Activated naive CD8-positive, alpha-beta T cell (primary cell): ENCODE results near the gene KCND3.

Experiments
- H3K27ac Mint-ChIP-seq: one replicate; pipeline ENCODE4 v1.8.0; 2021; ENCODE audit warnings: mixed read lengths
- H3K27me3 Mint-ChIP-seq: one replicate; pipeline ENCODE4 v1.8.0; 2021; ENCODE audit warnings: mixed read lengths
- H3K36me3 Mint-ChIP-seq: one replicate; pipeline ENCODE4 v1.8.0; 2021; ENCODE audit warnings: mixed read lengths
- H3K4me1 Mint-ChIP-seq: one replicate; pipeline ENCODE4 v1.8.0; 2021; ENCODE audit warnings: low read depth, mixed read lengths
- H3K4me3 Mint-ChIP-seq: one replicate; pipeline ENCODE4 v1.8.0; 2021; ENCODE audit warnings: mild to moderate bottlenecking, mixed read lengths
- H3K9me3 Mint-ChIP-seq: one replicate; pipeline ENCODE4 v1.8.0; 2021; ENCODE audit warnings: low read depth, mixed read lengths

Gene KCND3

DNA sequence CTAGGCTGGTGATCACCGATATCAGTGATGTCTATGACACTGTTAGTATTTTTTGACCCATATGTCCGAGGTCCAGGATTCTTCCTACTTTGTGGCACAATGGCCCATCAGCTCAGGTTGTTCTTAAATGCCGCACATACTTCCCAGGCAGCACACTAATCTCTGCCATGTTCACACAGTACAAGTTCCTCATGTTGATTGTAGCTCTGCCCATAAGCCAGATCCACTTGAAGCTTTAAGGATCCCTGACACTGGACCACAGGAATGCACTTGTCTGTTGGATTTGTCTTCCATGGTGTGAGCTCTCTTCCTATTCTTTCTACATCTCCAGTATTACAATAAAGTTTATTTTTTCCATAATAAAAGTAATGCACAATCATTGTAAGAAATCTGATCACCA is 164.3 kb downstream of the KCND3 start:
- peaks cover 5% of the 10 kb centered on the region for H3K9me3 Mint-ChIP-seq
- H3K4me3 Mint-ChIP-seq: no peak overlapping the region
- H3K27ac Mint-ChIP-seq: no peak overlapping the region
- H3K27me3 Mint-ChIP-seq: peaks cover 20% of the 10 kb centered on the region
- no peaks in the 10 kb centered on the region for H3K36me3 Mint-ChIP-seq
- no peaks in the 10 kb centered on the region for H3K4me1 Mint-ChIP-seq

DNA sequence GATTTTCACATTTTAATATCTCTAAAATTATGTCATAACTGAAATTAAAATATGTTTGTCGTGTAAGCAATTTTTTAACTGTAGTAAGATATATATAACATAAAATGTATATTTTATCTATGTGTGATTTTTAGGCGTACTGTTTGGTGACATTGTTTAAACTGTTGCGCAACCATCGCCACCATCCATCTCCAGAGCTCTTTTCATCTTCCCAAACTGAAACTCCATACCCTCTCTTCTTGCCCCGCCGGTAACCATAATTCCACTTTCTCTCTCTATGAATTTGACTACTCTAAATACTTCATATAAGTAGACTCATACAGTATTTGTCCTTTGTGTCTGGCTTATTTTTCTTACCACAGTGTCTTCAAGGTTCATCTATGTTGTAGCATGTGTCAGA is 167.3 kb downstream of the KCND3 start:
- Mint-ChIP-seq H3K4me1 (no peaks in the 10 kb centered on the region), H3K4me3 (no peak overlapping the region), H3K27ac (no peak overlapping the region), H3K9me3 (peaks cover 5% of the 10 kb centered on the region), H3K27me3 (peaks cover 12% of the 10 kb centered on the region), H3K36me3 (no peaks in the 10 kb centered on the region)

DNA sequence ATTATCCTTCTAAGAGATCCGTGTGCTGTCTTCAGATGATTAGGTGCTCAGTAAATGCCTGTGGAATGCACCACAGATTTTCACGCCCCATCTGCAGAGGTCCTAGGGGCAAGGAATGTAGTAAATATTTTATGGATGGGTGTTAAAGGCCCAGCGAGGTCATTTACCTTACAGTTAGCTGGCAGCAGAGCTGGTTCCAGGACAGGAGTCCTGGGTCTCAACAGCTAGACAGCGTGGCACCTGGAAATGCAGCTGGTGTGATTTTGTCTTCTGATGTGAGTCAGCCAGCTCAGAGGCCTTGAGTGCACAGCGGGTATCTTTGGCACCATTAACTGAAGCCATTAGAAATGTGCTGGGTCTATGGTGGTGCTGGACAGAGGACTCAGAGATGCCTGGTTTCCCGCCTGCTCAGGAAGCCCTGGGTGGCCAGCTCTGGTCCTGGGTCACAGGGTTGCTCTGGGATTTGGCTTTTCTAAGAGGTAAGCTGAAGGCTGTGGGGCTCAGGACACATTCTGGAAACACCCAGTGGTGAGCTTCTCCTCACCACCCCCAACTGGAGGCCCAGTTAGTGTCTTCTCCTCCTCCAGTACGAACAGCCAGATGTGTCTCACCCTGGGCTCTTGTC is 168.2 kb downstream of the KCND3 start:
- H3K9me3 Mint-ChIP-seq: peaks cover 5% of the 10 kb centered on the region
- no peak overlapping the region for H3K27ac Mint-ChIP-seq
- H3K4me3 Mint-ChIP-seq: no peak overlapping the region
- H3K36me3 Mint-ChIP-seq: no peaks in the 10 kb centered on the region
- H3K27me3 Mint-ChIP-seq: peaks cover 10% of the 10 kb centered on the region
- H3K4me1 Mint-ChIP-seq: no peaks in the 10 kb centered on the region

DNA sequence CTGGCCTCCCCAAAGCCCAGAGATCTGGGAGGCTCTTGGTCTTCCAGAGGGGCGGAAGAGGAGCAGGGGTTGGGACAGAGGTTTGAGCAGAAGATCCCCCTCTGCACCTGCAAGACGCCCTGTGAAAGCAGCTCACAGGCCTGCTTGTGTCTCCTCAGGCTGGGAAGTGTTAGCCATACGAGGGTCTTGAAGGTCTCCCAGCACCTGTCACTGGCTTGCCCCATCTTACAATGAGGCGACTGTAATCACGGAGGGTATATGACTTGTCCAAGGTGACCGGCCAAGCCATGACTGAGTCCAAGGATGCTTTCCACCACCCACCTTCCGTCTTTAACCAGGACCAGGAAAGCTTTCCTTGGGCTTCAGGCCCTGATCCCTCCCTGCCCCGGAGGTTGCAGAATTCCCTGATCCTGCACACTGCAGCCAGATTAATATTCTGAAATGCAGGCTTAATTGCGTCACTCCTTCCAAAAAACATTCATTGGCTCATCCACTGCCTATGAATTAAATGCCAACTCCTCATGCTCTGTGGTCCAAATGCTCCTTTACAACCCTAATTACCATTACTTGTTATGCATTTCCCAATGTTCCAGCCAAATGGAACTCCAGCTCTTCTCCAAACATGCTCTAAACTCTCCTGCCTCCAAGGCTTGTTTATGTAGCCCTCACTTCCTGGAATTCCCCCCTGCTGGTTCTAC is 169.8 kb downstream of the KCND3 start:
- Mint-ChIP-seq H3K9me3 (peaks cover 2% of the 10 kb centered on the region), H3K27ac (no peak overlapping the region), H3K27me3 (peaks cover 7% of the 10 kb centered on the region), H3K4me3 (no peak overlapping the region), H3K4me1 (no peaks in the 10 kb centered on the region), H3K36me3 (no peaks in the 10 kb centered on the region)

DNA sequence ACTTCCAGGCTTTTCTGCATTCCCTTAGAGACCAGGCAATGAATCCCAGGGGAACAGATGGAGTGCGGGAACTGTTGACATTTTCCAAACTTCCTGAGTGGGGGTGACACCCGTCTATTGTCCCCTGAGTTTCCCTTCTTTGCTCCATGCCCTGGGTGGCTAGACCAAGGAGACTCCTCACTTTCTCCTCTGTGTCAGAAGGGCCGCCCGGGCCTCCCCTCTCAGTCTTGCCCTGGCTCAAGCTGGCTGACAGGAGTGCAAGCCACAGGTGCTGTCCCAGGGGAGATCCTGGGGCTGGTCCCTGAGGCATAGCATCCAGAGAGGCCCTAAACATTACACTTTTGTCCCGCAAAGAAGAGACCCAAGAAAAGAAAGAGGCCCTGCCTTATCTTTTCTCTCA is 170.9 kb downstream of the KCND3 start:
- Mint-ChIP-seq H3K27ac (no peak overlapping the region), H3K27me3 (peaks cover 2% of the 10 kb centered on the region), H3K9me3 (no peaks in the 10 kb centered on the region), H3K36me3 (no peaks in the 10 kb centered on the region), H3K4me3 (no peak overlapping the region), H3K4me1 (no peaks in the 10 kb centered on the region)

DNA sequence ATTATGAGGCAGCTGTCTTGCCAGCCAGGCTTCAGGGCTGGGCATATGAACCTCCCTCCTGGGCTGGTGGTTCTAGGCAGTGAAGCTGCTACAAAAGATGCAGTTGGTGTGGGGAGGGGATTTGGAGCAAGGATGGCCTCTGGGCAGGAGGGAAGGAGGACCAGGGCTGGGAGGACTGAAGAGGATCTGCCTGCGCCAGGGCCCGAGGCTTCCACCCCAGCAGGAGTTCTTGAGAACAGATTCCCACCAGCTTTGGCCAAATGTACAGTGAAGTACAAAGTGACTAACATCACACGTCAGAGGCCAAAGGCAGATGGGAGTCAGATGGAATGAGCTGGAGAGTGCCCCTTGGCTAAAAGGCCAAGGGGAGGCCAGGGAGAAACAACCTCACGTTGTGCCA is 171.4 kb downstream of the KCND3 start:
- H3K4me1 Mint-ChIP-seq: no peaks in the 10 kb centered on the region
- no peak overlapping the region for H3K27ac Mint-ChIP-seq

DNA sequence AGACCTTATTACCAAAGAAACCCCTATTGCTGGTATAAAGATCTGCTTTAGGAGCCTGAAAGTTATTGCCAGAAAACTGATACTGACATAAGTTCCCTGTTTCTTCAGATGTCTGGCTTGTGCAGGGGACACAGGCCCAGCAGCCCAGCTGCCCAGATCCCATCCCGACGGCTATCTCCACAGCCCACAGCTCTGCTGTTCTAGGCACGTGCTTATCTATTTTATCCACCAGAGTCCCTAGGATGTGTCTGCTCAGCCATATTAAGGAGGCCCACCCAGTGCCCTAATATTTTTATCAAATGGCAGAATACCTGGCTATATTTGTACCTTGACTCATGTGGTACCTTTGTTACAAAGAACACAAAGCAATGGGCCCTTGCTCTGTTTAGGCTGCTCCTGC is 174.8 kb downstream of the KCND3 start:
- H3K9me3 Mint-ChIP-seq: no peaks in the 10 kb centered on the region
- no peak overlapping the region for H3K4me3 Mint-ChIP-seq
- no peaks in the 10 kb centered on the region for H3K27me3 Mint-ChIP-seq
- H3K27ac Mint-ChIP-seq: no peak overlapping the region
- no peaks in the 10 kb centered on the region for H3K4me1 Mint-ChIP-seq
- H3K36me3 Mint-ChIP-seq: no peaks in the 10 kb centered on the region

More for the DNA sequence above, 171.4 kb downstream of the KCND3 start:
- H3K36me3 Mint-ChIP-seq: no peaks in the 10 kb centered on the region
- H3K9me3 Mint-ChIP-seq: no peaks in the 10 kb centered on the region
- H3K4me3 Mint-ChIP-seq: no peak overlapping the region
- H3K27me3 Mint-ChIP-seq: peaks cover 2% of the 10 kb centered on the region

DNA sequence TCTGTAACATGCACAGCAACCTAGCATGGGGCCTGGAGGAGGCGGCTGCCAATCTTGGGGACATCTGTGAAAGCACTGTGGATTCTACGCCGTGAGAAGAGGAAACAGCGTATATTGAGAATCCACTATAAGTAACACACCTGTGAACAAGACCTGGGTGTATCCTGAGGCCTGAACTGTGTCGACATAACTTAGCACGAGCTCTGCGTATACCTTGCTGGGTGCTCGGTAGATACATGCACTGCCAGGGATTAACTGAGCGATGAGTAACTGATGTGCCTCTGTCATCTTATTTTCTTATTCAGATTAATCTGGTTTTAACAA is 175.2 kb downstream of the KCND3 start:
- H3K4me1 Mint-ChIP-seq: no peaks in the 10 kb centered on the region
- no peaks in the 10 kb centered on the region for H3K36me3 Mint-ChIP-seq

DNA sequence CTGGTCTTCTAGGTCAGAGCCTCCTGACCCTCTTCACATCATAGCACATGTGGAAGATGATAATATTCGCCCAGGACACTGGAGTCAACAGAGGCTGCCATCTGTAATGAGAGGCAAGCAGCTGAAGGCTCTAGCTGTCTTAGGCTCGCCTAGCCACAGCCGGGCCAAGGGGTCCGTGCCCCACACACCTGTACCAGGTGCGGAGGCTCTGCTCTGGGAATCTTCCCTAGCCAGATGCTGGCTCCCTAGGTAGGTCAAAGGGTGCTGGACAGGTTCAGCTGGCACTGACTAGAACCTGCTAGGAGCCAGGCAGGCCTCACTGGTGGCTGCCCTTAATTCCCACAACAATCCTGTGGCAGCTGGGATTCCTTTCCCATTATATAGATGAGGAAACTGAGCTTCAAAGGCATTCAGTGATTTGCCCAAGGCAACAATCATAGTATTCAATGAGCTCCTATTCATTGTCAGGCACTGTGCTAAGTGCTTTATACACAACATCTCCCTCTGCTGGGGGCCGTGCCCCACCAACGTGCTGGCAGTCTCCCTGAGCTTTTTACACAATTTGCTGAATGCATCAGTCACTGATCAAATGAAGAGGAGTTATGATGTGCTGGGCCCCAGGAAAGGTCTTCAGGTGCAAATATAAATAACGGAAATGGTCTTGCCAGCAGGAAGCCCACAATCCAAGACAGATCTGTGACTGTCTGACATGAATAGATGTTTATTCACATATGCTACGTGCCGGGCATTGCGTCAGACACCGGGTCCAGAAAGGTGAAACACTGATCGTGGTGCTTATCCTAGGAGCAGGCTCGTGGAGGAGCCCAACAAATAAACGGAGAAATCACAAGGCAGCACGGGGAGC is 175.8 kb downstream of the KCND3 start:
- Mint-ChIP-seq H3K27me3 (no peaks in the 10 kb centered on the region), H3K9me3 (no peaks in the 10 kb centered on the region), H3K36me3 (no peaks in the 10 kb centered on the region), H3K4me1 (no peaks in the 10 kb centered on the region), H3K27ac (no peak overlapping the region), H3K4me3 (no peak overlapping the region)

More for the DNA sequence above, 175.2 kb downstream of the KCND3 start:
- no peak overlapping the region for H3K4me3 Mint-ChIP-seq
- H3K9me3 Mint-ChIP-seq: no peaks in the 10 kb centered on the region
- H3K27me3 Mint-ChIP-seq: no peaks in the 10 kb centered on the region
- H3K27ac Mint-ChIP-seq: no peak overlapping the region

DNA sequence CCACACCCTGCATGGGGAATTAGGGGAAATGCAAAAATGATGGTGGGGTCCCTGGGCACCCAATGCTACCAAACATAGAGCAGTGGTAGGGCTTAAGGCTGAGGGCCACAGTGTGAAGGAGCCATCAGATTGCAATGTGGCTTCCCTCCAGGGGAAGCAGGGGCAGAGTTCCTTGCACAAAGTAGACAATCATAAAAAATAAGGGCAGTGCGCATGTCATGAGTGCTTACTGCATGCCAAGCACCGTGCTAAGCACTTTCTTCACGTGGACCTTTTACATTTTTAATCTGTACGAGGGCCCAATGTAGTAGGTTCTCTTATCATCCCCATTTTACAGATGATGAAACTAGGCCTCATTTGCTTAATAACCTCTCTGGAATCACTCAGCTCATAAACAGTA is 177.2 kb downstream of the KCND3 start:
- no peaks in the 10 kb centered on the region for H3K9me3 Mint-ChIP-seq
- no peak overlapping the region for H3K27ac Mint-ChIP-seq
- H3K36me3 Mint-ChIP-seq: no peaks in the 10 kb centered on the region
- H3K27me3 Mint-ChIP-seq: no peaks in the 10 kb centered on the region
- no peak overlapping the region for H3K4me3 Mint-ChIP-seq
- H3K4me1 Mint-ChIP-seq: no peaks in the 10 kb centered on the region

DNA sequence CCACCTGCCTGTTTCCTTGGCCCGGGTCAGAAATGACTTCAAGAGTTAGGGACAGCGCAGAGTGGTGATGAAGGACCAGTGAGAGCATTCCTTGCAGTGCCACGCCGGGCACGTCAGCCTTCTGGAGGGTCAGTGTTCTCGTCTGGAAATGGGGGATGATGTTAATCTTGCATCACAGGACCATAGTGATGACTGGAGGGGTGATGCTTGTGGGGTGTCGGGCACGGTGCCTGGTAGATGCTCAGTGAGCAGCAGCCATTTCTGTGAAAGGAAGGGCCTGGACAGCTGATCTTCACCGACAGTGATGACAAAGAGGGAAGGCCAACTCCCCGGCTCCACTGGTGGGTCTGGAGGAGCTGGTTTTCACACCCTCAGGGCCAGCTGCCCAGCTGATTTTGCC is 177.6 kb downstream of the KCND3 start:
- Mint-ChIP-seq H3K9me3 (no peaks in the 10 kb centered on the region), H3K27me3 (no peaks in the 10 kb centered on the region), H3K4me3 (no peak overlapping the region), H3K27ac (no peak overlapping the region), H3K4me1 (no peaks in the 10 kb centered on the region), H3K36me3 (no peaks in the 10 kb centered on the region)

DNA sequence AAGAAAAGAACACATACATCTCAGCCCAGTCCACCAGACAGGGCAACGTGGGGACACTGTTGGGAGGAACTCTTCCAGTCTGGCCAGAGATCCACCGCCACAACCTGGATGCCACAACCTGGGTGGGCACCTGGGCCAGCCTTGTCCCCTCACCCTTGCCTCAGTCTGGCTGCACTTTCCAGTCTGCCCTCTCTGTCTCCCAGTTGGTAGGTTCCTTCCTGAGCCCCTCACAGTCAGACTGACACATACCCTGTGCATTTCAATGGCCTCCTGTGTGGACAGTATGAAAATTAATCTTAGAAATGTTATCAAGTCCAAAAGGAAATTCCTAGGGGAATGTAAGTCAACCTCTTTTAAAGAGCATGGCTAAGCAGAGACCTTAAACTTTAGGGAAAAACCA is 184.2 kb downstream of the KCND3 start:
- Mint-ChIP-seq H3K36me3 (no peaks in the 10 kb centered on the region), H3K4me1 (no peaks in the 10 kb centered on the region), H3K27ac (no peak overlapping the region), H3K9me3 (no peaks in the 10 kb centered on the region), H3K4me3 (no peak overlapping the region), H3K27me3 (no peaks in the 10 kb centered on the region)

DNA sequence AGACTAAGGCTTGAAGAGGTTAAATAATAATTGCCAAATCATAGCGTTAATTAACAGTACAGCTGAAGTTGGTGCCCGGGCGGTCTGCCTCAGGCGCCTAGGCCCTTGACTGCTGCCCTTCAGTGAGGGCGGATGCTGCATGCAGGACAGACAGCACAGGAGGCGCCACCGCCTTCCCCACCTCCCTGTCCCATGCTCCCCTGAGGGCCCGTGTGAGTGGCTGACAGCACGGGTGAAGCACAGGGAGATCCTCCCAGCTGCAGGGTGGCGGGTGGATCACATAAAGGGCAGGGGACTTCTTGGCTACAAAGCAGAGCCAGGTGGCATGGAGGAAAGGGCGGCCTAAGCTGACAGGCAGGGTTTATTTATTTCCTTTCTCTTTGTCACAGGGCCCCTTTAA is 184.7 kb downstream of the KCND3 start:
- Mint-ChIP-seq H3K4me1 (no peaks in the 10 kb centered on the region), H3K27me3 (no peaks in the 10 kb centered on the region), H3K27ac (no peak overlapping the region), H3K9me3 (no peaks in the 10 kb centered on the region), H3K4me3 (no peak overlapping the region), H3K36me3 (no peaks in the 10 kb centered on the region)

DNA sequence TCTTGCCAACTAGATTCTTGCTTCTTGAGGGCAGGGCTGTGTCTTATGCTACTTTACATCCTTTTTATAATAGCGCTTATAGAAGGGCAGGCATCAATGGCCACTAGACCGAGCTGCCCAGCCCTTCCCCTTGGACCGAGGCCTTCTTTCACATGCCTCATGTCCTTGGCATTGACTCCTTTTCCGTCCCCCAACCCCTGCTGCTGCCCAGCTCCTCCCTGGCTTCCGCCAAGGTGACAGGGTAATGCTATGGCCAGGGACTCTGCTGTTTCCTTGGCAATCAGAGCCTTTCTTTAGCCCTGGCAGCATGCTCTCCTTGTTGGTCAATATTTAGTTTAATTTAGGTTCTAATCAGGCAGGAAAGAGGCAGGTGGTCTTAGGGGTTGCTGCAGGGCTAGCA is 185.5 kb downstream of the KCND3 start:
- Mint-ChIP-seq H3K4me1 (no peaks in the 10 kb centered on the region), H3K9me3 (no peaks in the 10 kb centered on the region), H3K27ac (no peak overlapping the region), H3K4me3 (no peak overlapping the region), H3K36me3 (no peaks in the 10 kb centered on the region), H3K27me3 (no peaks in the 10 kb centered on the region)

DNA sequence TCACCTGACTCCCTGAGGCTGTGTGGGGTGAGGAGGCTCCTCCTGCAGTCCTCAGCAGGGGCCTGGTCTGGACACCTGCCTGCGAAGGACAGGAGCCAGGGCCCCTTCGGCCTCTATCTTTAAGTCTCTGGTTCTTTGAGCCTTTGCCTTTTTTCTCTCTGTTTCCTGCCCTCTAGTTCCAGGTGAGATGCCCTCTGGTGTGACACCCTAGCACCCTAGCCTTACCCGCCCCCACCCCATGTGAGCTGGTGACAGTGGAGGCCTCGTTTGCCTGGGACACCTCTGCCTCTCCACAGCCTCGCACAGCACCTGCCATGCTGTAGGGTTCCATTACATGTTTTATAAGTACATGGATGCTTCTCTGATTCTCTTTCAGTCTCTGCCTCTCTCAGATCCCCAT is 186.5 kb downstream of the KCND3 start:
- Mint-ChIP-seq H3K27me3 (no peaks in the 10 kb centered on the region), H3K4me1 (no peaks in the 10 kb centered on the region), H3K9me3 (no peaks in the 10 kb centered on the region), H3K4me3 (no peak overlapping the region), H3K36me3 (no peaks in the 10 kb centered on the region), H3K27ac (no peak overlapping the region)
